Peyer's patch (tissue), 4 donors: Measurements from ENCODE around the gene HECA.

Source experiments
- POLR2A ChIP-seq, 2 donors: fragments of 450-650 bp; IDR thresholded peaks; one replicate each; pipeline ENCODE4 v1.5.1; 2017; ENCODE audit warnings: antibody characterized with exemption in 2 of 2, mild to moderate bottlenecking in 2 of 2, moderate library complexity in 2 of 2
- TF ChIP-seq, protein P1 (sequence below), 6 experiments: fragments of 450-650 bp in 4 of 6; fragments of 200-600 bp in 2 of 6; sonication (generic) in 1 of 6; IDR thresholded peaks; one replicate each; pipeline ENCODE4 v1.5.1; 2017 to 2019; ENCODE audit warnings: antibody characterized with exemption in 6 of 6, mild to moderate bottlenecking in 3 of 6, moderate library complexity in 1 of 6

GRCh38 chr6:139166956-139167313, 32.1 kb downstream of the HECA start:
- TF ChIP-seq, protein P1, sequence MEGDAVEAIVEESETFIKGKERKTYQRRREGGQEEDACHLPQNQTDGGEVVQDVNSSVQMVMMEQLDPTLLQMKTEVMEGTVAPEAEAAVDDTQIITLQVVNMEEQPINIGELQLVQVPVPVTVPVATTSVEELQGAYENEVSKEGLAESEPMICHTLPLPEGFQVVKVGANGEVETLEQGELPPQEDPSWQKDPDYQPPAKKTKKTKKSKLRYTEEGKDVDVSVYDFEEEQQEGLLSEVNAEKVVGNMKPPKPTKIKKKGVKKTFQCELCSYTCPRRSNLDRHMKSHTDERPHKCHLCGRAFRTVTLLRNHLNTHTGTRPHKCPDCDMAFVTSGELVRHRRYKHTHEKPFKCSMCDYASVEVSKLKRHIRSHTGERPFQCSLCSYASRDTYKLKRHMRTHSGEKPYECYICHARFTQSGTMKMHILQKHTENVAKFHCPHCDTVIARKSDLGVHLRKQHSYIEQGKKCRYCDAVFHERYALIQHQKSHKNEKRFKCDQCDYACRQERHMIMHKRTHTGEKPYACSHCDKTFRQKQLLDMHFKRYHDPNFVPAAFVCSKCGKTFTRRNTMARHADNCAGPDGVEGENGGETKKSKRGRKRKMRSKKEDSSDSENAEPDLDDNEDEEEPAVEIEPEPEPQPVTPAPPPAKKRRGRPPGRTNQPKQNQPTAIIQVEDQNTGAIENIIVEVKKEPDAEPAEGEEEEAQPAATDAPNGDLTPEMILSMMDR (IDR thresholded peaks at IDR 0.05): no peak
- no peak for TF ChIP-seq POLR2A (IDR thresholded peaks at IDR 0.05)
